ENCODE measurements around the gene LGALS7. TPM values are rescaled to one million over a fixed set of nuclear protein-coding genes. Genes with fewer than 3 reads are reported as not detected.

The LGALS7 gene
- total and polyA plus RNA-seq, 2 of the 13 experiments (the other 11 are each of a cell fraction or from before 2014, with no cell fraction given) = 0.73 TPM; not detected in 1

- TF ChIP-seq THRA (CRISPR knock-in tag; IDR thresholded peaks at IDR 0.05; ENCODE audit: borderline replicate concordance) (no peak), TCF12 (IDR thresholded peaks at IDR 0.05) (no peak), TCF12 (CRISPR knock-in tag; IDR thresholded peaks at IDR 0.05) (no peak), FOXC1 (CRISPR knock-in tag; IDR thresholded peaks at IDR 0.05; ENCODE audit: borderline replicate concordance) (0 out of 2 replicates have a peak, but pooled peaks have one; percentile 43), ERF (CRISPR knock-in tag; IDR thresholded peaks at IDR 0.05) (0 out of 2 replicates have a peak, but pooled peaks have one; percentile 18), AGO1 (IDR thresholded peaks at IDR 0.05; ENCODE audit: low read depth, low read length, poor library complexity, severe bottlenecking) (peak; percentile 30), ELF1 (CRISPR knock-in tag; IDR thresholded peaks at IDR 0.05) (peak; percentile 35; the same call in 1 of the 2 replicates), SALL1 (CRISPR knock-in tag; IDR thresholded peaks at IDR 0.05) (peak; percentile 24; the same call in 1 of the 2 replicates), ZFY (CRISPR knock-in tag; IDR thresholded peaks at IDR 0.05) (no peak), POLR2A (IDR thresholded peaks at IDR 0.05; ENCODE audit: insufficient read depth in 1 of 2, low read depth in 2 of 2, low read length in 2 of 2) (0 out of 4 replicates have a peak, but pooled peaks of 1 of the 2 experiments have one; percentile 26), ZMAT3 (CRISPR knock-in tag; conservative IDR thresholded peaks at IDR 0.05) (no peak), SMC3 (IDR thresholded peaks at IDR 0.05; ENCODE audit: low read length) (peak; percentile 29; the same call in 1 of the 2 replicates), BORCS8-MEF2B (CRISPR knock-in tag; IDR thresholded peaks at IDR 0.05) (0 out of 2 replicates have a peak, but pooled peaks have one; percentile 20), NCOR1 (IDR thresholded peaks at IDR 0.05; ENCODE audit: borderline replicate concordance, low read length) (no peak), MYC (CRISPR knock-in tag; IDR thresholded peaks at IDR 0.05; ENCODE audit: borderline replicate concordance) (peak; percentile 58; the same call in 1 of the 2 replicates), STAG1 (CRISPR knock-in tag; IDR thresholded peaks at IDR 0.05) (peak; percentile 90), ZNF788 (CRISPR knock-in tag; IDR thresholded peaks at IDR 0.05; ENCODE audit: borderline replicate concordance) (peak; percentile 47; the same call in 1 of the 2 replicates), ZNF670 (CRISPR knock-in tag; IDR thresholded peaks at IDR 0.05; ENCODE audit: borderline replicate concordance) (no peak), ZSCAN30 (CRISPR knock-in tag; IDR thresholded peaks at IDR 0.05) (no peak), FOSL2 (CRISPR knock-in tag; IDR thresholded peaks at IDR 0.05) (peak; percentile 35; the same call in 1 of the 2 replicates), RXRA (CRISPR knock-in tag; IDR thresholded peaks at IDR 0.05) (0 out of 2 replicates have a peak, but pooled peaks have one; percentile 30), THYN1 (CRISPR knock-in tag; IDR thresholded peaks at IDR 0.05; ENCODE audit: borderline replicate concordance, low read depth) (no peak), MTA1 (CRISPR knock-in tag; IDR thresholded peaks at IDR 0.05; ENCODE audit: borderline replicate concordance) (0 out of 2 replicates have a peak, but pooled peaks have one; percentile 22), TOPORS (CRISPR knock-in tag; IDR thresholded peaks at IDR 0.05) (0 out of 2 replicates have a peak, but pooled peaks have one; percentile 34), IRF2 (CRISPR knock-in tag; IDR thresholded peaks at IDR 0.05) (peak; percentile 49; the same call in 1 of the 2 replicates), HOXA3 (CRISPR knock-in tag; IDR thresholded peaks at IDR 0.05) (peak; percentile 50; the same call in 1 of the 2 replicates)
- TF ChIP-seq, protein P1, sequence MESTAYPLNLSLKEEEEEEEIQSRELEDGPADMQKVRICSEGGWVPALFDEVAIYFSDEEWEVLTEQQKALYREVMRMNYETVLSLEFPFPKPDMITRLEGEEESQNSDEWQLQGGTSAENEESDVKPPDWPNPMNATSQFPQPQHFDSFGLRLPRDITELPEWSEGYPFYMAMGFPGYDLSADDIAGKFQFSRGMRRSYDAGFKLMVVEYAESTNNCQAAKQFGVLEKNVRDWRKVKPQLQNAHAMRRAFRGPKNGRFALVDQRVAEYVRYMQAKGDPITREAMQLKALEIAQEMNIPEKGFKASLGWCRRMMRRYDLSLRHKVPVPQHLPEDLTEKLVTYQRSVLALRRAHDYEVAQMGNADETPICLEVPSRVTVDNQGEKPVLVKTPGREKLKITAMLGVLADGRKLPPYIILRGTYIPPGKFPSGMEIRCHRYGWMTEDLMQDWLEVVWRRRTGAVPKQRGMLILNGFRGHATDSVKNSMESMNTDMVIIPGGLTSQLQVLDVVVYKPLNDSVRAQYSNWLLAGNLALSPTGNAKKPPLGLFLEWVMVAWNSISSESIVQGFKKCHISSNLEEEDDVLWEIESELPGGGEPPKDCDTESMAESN (CRISPR knock-in tag; conservative IDR thresholded peaks at IDR 0.05) = 0 out of 2 replicates have a peak, but pooled peaks have one; percentile 29
- TF ChIP-seq, protein P2, sequence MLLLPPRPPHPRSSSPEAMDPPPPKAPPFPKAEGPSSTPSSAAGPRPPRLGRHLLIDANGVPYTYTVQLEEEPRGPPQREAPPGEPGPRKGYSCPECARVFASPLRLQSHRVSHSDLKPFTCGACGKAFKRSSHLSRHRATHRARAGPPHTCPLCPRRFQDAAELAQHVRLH (CRISPR knock-in tag; IDR thresholded peaks at IDR 0.05; ENCODE audit: borderline replicate concordance, low read depth) = peak; percentile 33; the same call in 1 of the 2 replicates
These were observed 43.5 kb downstream of the LGALS7 start (continued) for GRCh38 chr19:38729653-38730469.

Data from HepG2 (cell line).